ENCODE data around the gene SRD5A3.

DNA sequence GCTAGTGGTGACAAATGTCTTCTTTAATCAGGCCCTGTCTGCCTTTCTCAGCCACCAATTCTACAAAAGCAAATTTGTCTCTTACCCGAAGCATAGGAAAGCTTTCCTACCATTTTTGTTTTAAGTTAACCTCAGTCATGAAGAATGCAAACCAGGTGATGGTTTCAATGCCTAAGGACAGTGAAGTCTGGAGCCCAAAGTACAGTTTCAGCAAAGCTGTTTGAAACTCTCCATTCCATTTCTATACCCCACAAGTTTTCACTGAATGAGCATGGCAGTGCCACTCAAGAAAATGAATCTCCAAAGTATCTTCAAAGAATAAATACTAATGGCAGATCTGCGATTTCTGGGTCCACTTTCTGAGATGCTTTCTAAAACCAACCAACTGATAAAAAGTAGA lies 23.9 kb downstream of the SRD5A3 start:
- TF ChIP-seq, protein P1, sequence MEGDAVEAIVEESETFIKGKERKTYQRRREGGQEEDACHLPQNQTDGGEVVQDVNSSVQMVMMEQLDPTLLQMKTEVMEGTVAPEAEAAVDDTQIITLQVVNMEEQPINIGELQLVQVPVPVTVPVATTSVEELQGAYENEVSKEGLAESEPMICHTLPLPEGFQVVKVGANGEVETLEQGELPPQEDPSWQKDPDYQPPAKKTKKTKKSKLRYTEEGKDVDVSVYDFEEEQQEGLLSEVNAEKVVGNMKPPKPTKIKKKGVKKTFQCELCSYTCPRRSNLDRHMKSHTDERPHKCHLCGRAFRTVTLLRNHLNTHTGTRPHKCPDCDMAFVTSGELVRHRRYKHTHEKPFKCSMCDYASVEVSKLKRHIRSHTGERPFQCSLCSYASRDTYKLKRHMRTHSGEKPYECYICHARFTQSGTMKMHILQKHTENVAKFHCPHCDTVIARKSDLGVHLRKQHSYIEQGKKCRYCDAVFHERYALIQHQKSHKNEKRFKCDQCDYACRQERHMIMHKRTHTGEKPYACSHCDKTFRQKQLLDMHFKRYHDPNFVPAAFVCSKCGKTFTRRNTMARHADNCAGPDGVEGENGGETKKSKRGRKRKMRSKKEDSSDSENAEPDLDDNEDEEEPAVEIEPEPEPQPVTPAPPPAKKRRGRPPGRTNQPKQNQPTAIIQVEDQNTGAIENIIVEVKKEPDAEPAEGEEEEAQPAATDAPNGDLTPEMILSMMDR (IDR thresholded peaks at IDR 0.05), result no peak
- TF ChIP-seq POLR2A (IDR thresholded peaks at IDR 0.05; ENCODE audit: low read depth), result no peak
- TF ChIP-seq POLR2AphosphoS5 (IDR thresholded peaks at IDR 0.05), result no peak
